ENCODE results near the gene APBA1. TPM values are rescaled to one million over a fixed set of nuclear protein-coding genes. Genes with fewer than 3 reads are reported as not detected.

Gene APBA1
- polyA plus RNA-seq, 1 donor (not counting 4 experiments of a cell fraction or from before 2014, with no cell fraction given), result 0.66 TPM

GRCh38 chr9:69498470-69498869 is 173.7 kb downstream of the APBA1 start:
- H3K27ac ChIP-seq (ENCODE audit: control insufficient read depth, insufficient read depth, low read length), result no peak overlapping the region
- H4K20me1 ChIP-seq (ENCODE audit: control insufficient read depth, extremely low read depth, insufficient read depth, low read length), result no peaks in the 10 kb centered on the region
- TF ChIP-seq CTCF (optimal IDR thresholded peaks at IDR 0.05 in 1 of 3, IDR thresholded peaks at IDR 0.05 in 1 of 3, conservative IDR thresholded peaks at IDR 0.05 in 1 of 3; ENCODE audit: extremely low read depth in 1 of 3, insufficient read depth in 2 of 3, low read length in 3 of 3) (no peak), EZH2 (IDR thresholded peaks at IDR 0.05; ENCODE audit: low read length) (no peak)
- DNase-seq (ENCODE audit: low read depth, low spot score) (no peak), FAIRE-seq (no peak)
- H3K4me1 ChIP-seq (ENCODE audit: control insufficient read depth, extremely low read depth, insufficient read depth, low read length), result peaks cover 7% of the 10 kb centered on the region
- H2AFZ ChIP-seq (ENCODE audit: control insufficient read depth, low read length), result no peak overlapping the region
- H3K9ac ChIP-seq (ENCODE audit: control insufficient read depth, extremely low read depth, insufficient read depth, low read length), result no peak overlapping the region
- H3K4me3 ChIP-seq (ENCODE audit: control insufficient read depth in 2 of 3, extremely low read depth in 1 of 3, insufficient read depth in 2 of 3, low read depth in 1 of 3, low read length in 3 of 3), result no peak overlapping the region
- no peaks in the 10 kb centered on the region for H3K27me3 ChIP-seq (ENCODE audit: control insufficient read depth, extremely low read depth, insufficient read depth, low read length)
- no peak overlapping the region for H3K4me2 ChIP-seq (ENCODE audit: control insufficient read depth, extremely low read depth, insufficient read depth, low read depth, low read length)
- no peaks in the 10 kb centered on the region for H3K36me3 ChIP-seq (ENCODE audit: control insufficient read depth in 2 of 2, extremely low read depth in 1 of 2, insufficient read depth in 2 of 2, low read length in 2 of 2)
- no peaks in the 10 kb centered on the region for H3K79me2 ChIP-seq (ENCODE audit: control insufficient read depth, insufficient read depth, low read length)
- no peaks in the 10 kb centered on the region for H3K9me1 ChIP-seq (ENCODE audit: control insufficient read depth, extremely low read depth, insufficient read depth, low read length)
- dilution Hi-C loops (cut with MboI; ENCODE audit: extremely low pct_ligation_motif_present, low sequenced_read_pairs), result no loop called here
- H3K9me3 ChIP-seq (ENCODE audit: control insufficient read depth, low read depth, low read length), result no peaks in the 10 kb centered on the region

GRCh38 chr9:69497816-69498215 is 174.4 kb downstream of the APBA1 start:
- Histone ChIP-seq H4K20me1 (ENCODE audit: control insufficient read depth, extremely low read depth, insufficient read depth, low read length) (no peaks in the 10 kb centered on the region), H3K9ac (ENCODE audit: control insufficient read depth, extremely low read depth, insufficient read depth, low read length) (no peak overlapping the region), H3K79me2 (ENCODE audit: control insufficient read depth, insufficient read depth, low read length) (no peaks in the 10 kb centered on the region), H3K4me1 (ENCODE audit: control insufficient read depth, extremely low read depth, insufficient read depth, low read length) (peaks cover 4% of the 10 kb centered on the region), H3K27ac (ENCODE audit: control insufficient read depth, insufficient read depth, low read length) (no peak overlapping the region), H3K4me3 (ENCODE audit: control insufficient read depth in 2 of 3, extremely low read depth in 1 of 3, insufficient read depth in 2 of 3, low read depth in 1 of 3, low read length in 3 of 3) (no peak overlapping the region), H3K9me3 (ENCODE audit: control insufficient read depth, low read depth, low read length) (no peaks in the 10 kb centered on the region), H2AFZ (ENCODE audit: control insufficient read depth, low read length) (no peak overlapping the region), H3K4me2 (ENCODE audit: control insufficient read depth, extremely low read depth, insufficient read depth, low read depth, low read length) (no peak overlapping the region), H3K9me1 (ENCODE audit: control insufficient read depth, extremely low read depth, insufficient read depth, low read length) (no peaks in the 10 kb centered on the region), H3K36me3 (ENCODE audit: control insufficient read depth in 2 of 2, extremely low read depth in 1 of 2, insufficient read depth in 2 of 2, low read length in 2 of 2) (no peaks in the 10 kb centered on the region), H3K27me3 (ENCODE audit: control insufficient read depth, extremely low read depth, insufficient read depth, low read length) (no peaks in the 10 kb centered on the region)
- DNase-seq (ENCODE audit: low read depth, low spot score) (no peak), FAIRE-seq (no peak)
- TF ChIP-seq CTCF (optimal IDR thresholded peaks at IDR 0.05 in 1 of 3, IDR thresholded peaks at IDR 0.05 in 1 of 3, conservative IDR thresholded peaks at IDR 0.05 in 1 of 3; ENCODE audit: extremely low read depth in 1 of 3, insufficient read depth in 2 of 3, low read length in 3 of 3) (no peak), EZH2 (IDR thresholded peaks at IDR 0.05; ENCODE audit: low read length) (no peak)
- dilution Hi-C loops (cut with MboI; ENCODE audit: extremely low pct_ligation_motif_present, low sequenced_read_pairs), result no loop called here

Data from keratinocyte (primary cell).